GM23338 (cell line): ENCODE data around the gene SLC9A3. TPM values are rescaled to one million over a fixed set of nuclear protein-coding genes. Genes with fewer than 3 reads are reported as not detected.

Experiments used
- ATAC-seq: fragments of 200-7000 bp; cut with Tn5 transposase; 3 replicates; pipeline ENCODE4 v1.9.1; 2020
- DNase-seq: peaks from one replicate; pipeline ENCODE4 v3.0.0-alpha.2; 2015; ENCODE audit warnings: low spot score
- H2AFZ ChIP-seq: fragments of 200-600 bp; sonication (generic); 2 replicates; pipeline ENCODE4 v1.8.0; 2016; ENCODE audit warnings: antibody characterized with exemption, mild to moderate bottlenecking, moderate library complexity
- H3F3A ChIP-seq: fragments of 200-600 bp; sonication (generic); replicated peaks from 2 replicates; pipeline ENCODE4 v1.8.0; 2017; ENCODE audit warnings: antibody characterized with exemption, mixed run types, low read depth
- H3K27ac ChIP-seq: fragments of 200-600 bp; sonication (generic); 2 replicates; pipeline ENCODE4 v1.6.1; 2016; ENCODE audit warnings: low read depth
- H3K27me3 ChIP-seq: fragments of 200-600 bp; sonication (generic); 2 replicates; pipeline ENCODE4 v1.8.0; 2016; ENCODE audit warnings: mild to moderate bottlenecking, mixed run types, moderate library complexity; ENCODE audit not compliant: insufficient read depth
- H3K36me3 ChIP-seq: fragments of 200-600 bp; sonication (generic); 2 replicates; pipeline ENCODE4 v1.8.0; 2016; ENCODE audit warnings: mild to moderate bottlenecking; ENCODE audit not compliant: insufficient read depth
- H3K4me1 ChIP-seq: fragments of 200-600 bp; sonication (generic); 2 replicates; pipeline ENCODE4 v1.8.0; 2016; ENCODE audit warnings: mild to moderate bottlenecking, moderate library complexity; ENCODE audit not compliant: insufficient read depth
- H3K4me2 ChIP-seq: fragments of 200-600 bp; sonication (generic); 2 replicates; pipeline ENCODE4 v1.7.1; 2017; ENCODE audit warnings: mixed run types
- H3K4me3 ChIP-seq: fragments of 200-600 bp; sonication (generic); 2 replicates; pipeline ENCODE4 v1.6.1; 2016; ENCODE audit warnings: mixed run types
- H3K79me2 ChIP-seq: fragments of 200-600 bp; sonication (generic); replicated peaks from 2 replicates; pipeline ENCODE4 v1.8.0; 2017; ENCODE audit warnings: mild to moderate bottlenecking; ENCODE audit not compliant: insufficient read depth
- H3K9me2 ChIP-seq: fragments of 200-600 bp; sonication (generic); 2 replicates; pipeline ENCODE4 v1.8.0; 2017; ENCODE audit not compliant: insufficient read depth
- H4K20me1 ChIP-seq: fragments of 200-600 bp; sonication (generic); replicated peaks from 2 replicates; pipeline ENCODE4 v1.8.0; 2017; ENCODE audit warnings: mild to moderate bottlenecking; ENCODE audit not compliant: insufficient read depth
- H3K27ac Mint-ChIP-seq: 2 replicates; pipeline ENCODE4 v1.8.0; 2020; ENCODE audit warnings: inconsistent platforms, mild to moderate bottlenecking, moderate library complexity, mixed read lengths
- H3K27me3 Mint-ChIP-seq: 3 replicates; pipeline ENCODE4 v1.8.0; 2022; ENCODE audit warnings: low read depth, mild to moderate bottlenecking, moderate library complexity, mixed read lengths, inconsistent platforms; ENCODE audit not compliant: insufficient read depth, poor library complexity
- H3K36me3 Mint-ChIP-seq: 3 replicates; pipeline ENCODE4 v1.8.0; 2021; ENCODE audit warnings: low read depth, mild to moderate bottlenecking, inconsistent platforms, moderate library complexity, mixed read lengths
- H3K4me1 Mint-ChIP-seq: 3 replicates; pipeline ENCODE4 v1.8.0; 2020; ENCODE audit warnings: mild to moderate bottlenecking, inconsistent platforms, mixed read lengths
- H3K4me3 Mint-ChIP-seq: 3 replicates; pipeline ENCODE4 v1.8.0; 2021; ENCODE audit warnings: moderate library complexity, mild to moderate bottlenecking, inconsistent platforms, mixed read lengths
- H3K9me3 Mint-ChIP-seq: 3 replicates; pipeline ENCODE4 v1.8.0; 2020; ENCODE audit warnings: moderate library complexity, mild to moderate bottlenecking, inconsistent platforms, mixed read lengths
- CREB1 ChIP-seq: fragments of 250-450 bp; sonication (Bioruptor Pico); IDR thresholded peaks from 2 replicates; pipeline ENCODE4 v1.5.0; 2020; ENCODE audit warnings: low read depth, mild to moderate bottlenecking, moderate library complexity
- CTCF ChIP-seq, 2 experiments: fragments of 200-600 bp in 1 of 2; sonication (generic) in 1 of 2; conservative IDR thresholded peaks; 2 replicates each; pipeline versions ENCODE4 v1.5.1 to v1.6.1; 2016 to 2017; ENCODE audit warnings: antibody characterized with exemption in 2 of 2, low read depth in 2 of 2, mild to moderate bottlenecking in 2 of 2, moderate library complexity in 1 of 2
- EZH2 ChIP-seq: fragments of 200-600 bp; sonication (generic); IDR thresholded peaks from one replicate; pipeline ENCODE4 v1.8.0; 2017; ENCODE audit warnings: antibody characterized with exemption, mild to moderate bottlenecking, low read depth; ENCODE audit not compliant: unreplicated experiment
- EZH2phosphoT487 ChIP-seq: fragments of 200-600 bp; sonication (generic); IDR thresholded peaks from one replicate; pipeline ENCODE4 v1.8.1; 2018; ENCODE audit warnings: antibody characterized with exemption; ENCODE audit not compliant: unreplicated experiment
- JUNB ChIP-seq: IDR thresholded peaks from one replicate; pipeline ENCODE4 v1.6.1; 2016; ENCODE audit warnings: antibody characterized with exemption; ENCODE audit not compliant: unreplicated experiment
- NANOG ChIP-seq: IDR thresholded peaks from 2 replicates; pipeline ENCODE4 v1.6.1; 2016; ENCODE audit warnings: antibody characterized with exemption, borderline replicate concordance
- POLR2AphosphoS5 ChIP-seq: IDR thresholded peaks from 2 replicates; pipeline ENCODE4 v1.6.1; 2016; ENCODE audit warnings: antibody characterized with exemption, low read depth
- STAT1 ChIP-seq: IDR thresholded peaks from one replicate; pipeline ENCODE4 v1.6.1; 2016; ENCODE audit warnings: antibody characterized with exemption; ENCODE audit not compliant: unreplicated experiment
- ZNF114 ChIP-seq: fragments of 250-450 bp; sonication (Bioruptor Pico); IDR thresholded peaks from 2 replicates; pipeline ENCODE4 v1.5.0; 2020; ENCODE audit warnings: mild to moderate bottlenecking, moderate library complexity
- ZNF331 ChIP-seq: fragments of 250-450 bp; sonication (Bioruptor Pico); IDR thresholded peaks from 2 replicates; pipeline ENCODE4 v1.5.0; 2020; ENCODE audit warnings: low read depth, mild to moderate bottlenecking, moderate library complexity
- ZNF462 ChIP-seq: fragments of 250-450 bp; sonication (Bioruptor Pico); IDR thresholded peaks from 2 replicates; pipeline ENCODE4 v1.5.0; 2020; ENCODE audit warnings: mild to moderate bottlenecking, moderate library complexity
- polyA plus RNA-seq: library from polyadenylated mRNA; unstranded; fragments of >200 nt; fragmentation: Nextera tagmentation; extraction: Ambion mirVana; gene quantifications from 2 replicates; pipeline ENCODE4 v1.2.1, GENCODE V29; 2016
- total RNA-seq: library from RNA; depleted of rRNA; stranded (reverse); fragments of >200 nt; shearing (Covaris generic); gene quantifications from 2 replicates; pipeline ENCODE4 v1.2.3, GENCODE V29; 2014

The SLC9A3 gene
- total and polyA plus RNA-seq, 2 experiments from 2014 or later = 0.39 to 3.1 TPM

GRCh38 chr5:472076-472655, 52.1 kb downstream of the SLC9A3 start:
- H3K27me3 Mint-ChIP-seq = peaks cover 38% of the 10 kb centered on the region
- peaks cover 8% of the 10 kb centered on the region; the same call in 2 of the 3 replicates for H3K4me1 Mint-ChIP-seq
- peak overlapping the region; percentile 52 for H3K4me3 Mint-ChIP-seq
- DNase-seq (no peak), ATAC-seq (peak; percentile 15)
- Histone ChIP-seq H3K27me3 (peaks cover 34% of the 10 kb centered on the region), H3K9me2 (no peaks in the 10 kb centered on the region), H3F3A (no peaks in the 10 kb centered on the region), H4K20me1 (peaks cover 9% of the 10 kb centered on the region; the same call in 1 of the 2 replicates), H3K27ac (no peak overlapping the region), H3K4me2 (peak overlapping the region; percentile 85), H3K4me3 (peak overlapping the region; percentile 75), H2AFZ (no peak overlapping the region), H3K79me2 (no peaks in the 10 kb centered on the region), H3K4me1 (no peaks in the 10 kb centered on the region), H3K36me3 (no peaks in the 10 kb centered on the region)
- TF ChIP-seq NANOG (no peak), EZH2phosphoT487 (no peak), ZNF331 (CRISPR knock-in tag) (no peak), CTCF (conservative IDR thresholded peaks at IDR 0.05; ENCODE audit: low read depth in 2 of 2) (no peak), EZH2 (no peak), JUNB (no peak), CREB1 (CRISPR knock-in tag) (no peak), ZNF114 (CRISPR knock-in tag) (no peak)
- H3K9me3 Mint-ChIP-seq = no peaks in the 10 kb centered on the region
- H3K27ac Mint-ChIP-seq = no peak overlapping the region
- H3K36me3 Mint-ChIP-seq = no peaks in the 10 kb centered on the region

- H3K27ac Mint-ChIP-seq = no peak overlapping the region
- Histone ChIP-seq H2AFZ (no peak overlapping the region), H3K4me3 (peak overlapping the region; percentile 75; the same call in 1 of the 2 replicates), H3K4me1 (no peaks in the 10 kb centered on the region), H4K20me1 (peaks cover 9% of the 10 kb centered on the region; the same call in 1 of the 2 replicates), H3F3A (no peaks in the 10 kb centered on the region), H3K4me2 (peak overlapping the region; percentile 85), H3K36me3 (no peaks in the 10 kb centered on the region), H3K9me2 (no peaks in the 10 kb centered on the region), H3K27ac (no peak overlapping the region), H3K79me2 (no peaks in the 10 kb centered on the region), H3K27me3 (peaks cover 32% of the 10 kb centered on the region)
- H3K36me3 Mint-ChIP-seq = no peaks in the 10 kb centered on the region
- peak overlapping the region; percentile 52 for H3K4me3 Mint-ChIP-seq
- H3K9me3 Mint-ChIP-seq = no peaks in the 10 kb centered on the region
- DNase-seq (no peak), ATAC-seq (no peak)
- peaks cover 8% of the 10 kb centered on the region; the same call in 2 of the 3 replicates for H3K4me1 Mint-ChIP-seq
- peaks cover 34% of the 10 kb centered on the region for H3K27me3 Mint-ChIP-seq
- TF ChIP-seq EZH2 (no peak), EZH2phosphoT487 (no peak), CTCF (conservative IDR thresholded peaks at IDR 0.05; ENCODE audit: low read depth in 2 of 2) (no peak), POLR2AphosphoS5 (no peak), STAT1 (no peak), ZNF331 (CRISPR knock-in tag) (no peak), JUNB (no peak), ZNF114 (CRISPR knock-in tag) (no peak), ZNF462 (CRISPR knock-in tag) (no peak)
Observed at GRCh38 chr5:471750-472058, 52.5 kb downstream of the SLC9A3 start.
